ENCODE measurements around the gene PRND.

GRCh38 chr20:4769328-4769727 is 47.6 kb downstream of the PRND start:
- no peak for TF ChIP-seq EZH2 (IDR thresholded peaks at IDR 0.05; ENCODE audit: low read depth)
- no peak for TF ChIP-seq CTCF (conservative IDR thresholded peaks at IDR 0.05)

All from PC-9 (cell line).